Germinal center (tissue), 1 donor: ENCODE data around the gene MZT1.
"Not testable (repeated sequence)": the region's sequence is repeated elsewhere in the genome, so short reads cannot be mapped to it uniquely, and the experiment has no call there.

Experiments used
- DNase-seq: peaks from one replicate; pipeline ENCODE4 v3.0.0; 2012; ENCODE audit warnings: mixed read lengths, low spot score

MZT1 gene

GRCh38 chr13:72727417-72728289, at the start of gene MZT1, which contains the start of gene BORA:
MZT1 (minus strand) TSS chr13:72727629; CDS start chr13:72727602, 27 bp downstream.
BORA (plus strand) TSS chr13:72727923; CDS start chr13:72728941, 1,018 bp downstream.
- peak; percentile 95 for DNase-seq

- no peak for DNase-seq
Observed at GRCh38 chr13:72774019-72774418, 46.6 kb upstream of the MZT1 start.

- no peak for DNase-seq
Observed at GRCh38 chr13:72763411-72763810, 36.0 kb upstream of the MZT1 start.

- DNase-seq = no peak
Observed at GRCh38 chr13:72760189-72760588, 32.8 kb upstream of the MZT1 start.

GRCh38 chr13:72757792-72758535, 30.5 kb upstream of the MZT1 start:
- DNase-seq = no peak

- DNase-seq = no peak
Observed at GRCh38 chr13:72754111-72754510, 26.7 kb upstream of the MZT1 start.

- DNase-seq = no peak
Observed at GRCh38 chr13:72751220-72751619, 23.8 kb upstream of the MZT1 start.

GRCh38 chr13:72745260-72745659, 17.8 kb upstream of the MZT1 start:
- no peak for DNase-seq

GRCh38 chr13:72740015-72740414, 12.6 kb upstream of the MZT1 start:
- DNase-seq = no peak

- no peak for DNase-seq
Observed at GRCh38 chr13:72737033-72737432, 9.6 kb upstream of the MZT1 start.

GRCh38 chr13:72728290-72728605, 819 bp upstream of the MZT1 start:
- DNase-seq = no peak

GRCh38 chr13:72726726-72727416, 558 bp downstream of the MZT1 start:
- DNase-seq = peak; percentile 45

GRCh38 chr13:72726185-72726584, 1.2 kb downstream of the MZT1 start:
- DNase-seq = not testable (repeated sequence)

GRCh38 chr13:72716776-72717175, 10.7 kb downstream of the MZT1 start:
- no peak for DNase-seq

GRCh38 chr13:72700509-72700908, 26.9 kb downstream of the MZT1 start:
- no peak for DNase-seq

GRCh38 chr13:72698164-72698563, 29.3 kb downstream of the MZT1 start:
- DNase-seq = no peak

- no peak for DNase-seq
Observed at GRCh38 chr13:72696579-72696978, 30.9 kb downstream of the MZT1 start.

GRCh38 chr13:72694314-72694713, 33.1 kb downstream of the MZT1 start:
- DNase-seq = no peak

- no peak for DNase-seq
Observed at GRCh38 chr13:72693832-72694231, 33.6 kb downstream of the MZT1 start.

- DNase-seq = no peak
Observed at GRCh38 chr13:72692884-72693514, 34.4 kb downstream of the MZT1 start.

GRCh38 chr13:72689181-72689696, 38.2 kb downstream of the MZT1 start:
- no peak for DNase-seq

- DNase-seq = no peak
Observed at GRCh38 chr13:72686766-72687165, 40.7 kb downstream of the MZT1 start.
